Aorta (tissue), 5 donors: ENCODE data around the gene C1QTNF6. TPM values are rescaled to one million over a fixed set of nuclear protein-coding genes. Genes with fewer than 3 reads are reported as not detected.

Experiments used
- ATAC-seq: fragments of 200-7000 bp; cut with Tn5 transposase; one replicate; pipeline ENCODE4 v1.9.1; 2022; ENCODE audit warnings: moderate library complexity; ENCODE audit not compliant: low FRiP score
- DNase-seq, 2 donors: peaks; one replicate each; pipeline ENCODE4 v3.0.0-alpha.2; 2020
- H3K27ac ChIP-seq, 2 donors: one replicate each; pipeline ENCODE4 v1.5.1; 2013; ENCODE audit warnings: low read length in 2 of 2, mild to moderate bottlenecking in 2 of 2, moderate library complexity in 2 of 2, control low read depth in 1 of 2, inconsistent platforms in 1 of 2, low read depth in 1 of 2
- H3K27me3 ChIP-seq, 2 donors: one replicate each; pipeline ENCODE4 v1.6.1; 2013; ENCODE audit warnings: control low read depth in 1 of 2, low read length in 1 of 2, mild to moderate bottlenecking in 1 of 2, moderate library complexity in 1 of 2; ENCODE audit not compliant: insufficient read depth in 2 of 2, control insufficient read depth in 1 of 2
- H3K36me3 ChIP-seq, 2 donors: one replicate each; pipeline ENCODE4 v1.6.1; 2013; ENCODE audit warnings: control low read depth in 1 of 2, low read length in 1 of 2, mild to moderate bottlenecking in 1 of 2; ENCODE audit not compliant: insufficient read depth in 2 of 2, control insufficient read depth in 1 of 2
- H3K4me1 ChIP-seq, 2 donors: one replicate each; pipeline ENCODE4 v1.6.1; 2013; ENCODE audit warnings: low read length in 2 of 2, control low read depth in 1 of 2, mild to moderate bottlenecking in 1 of 2, moderate library complexity in 1 of 2; ENCODE audit not compliant: insufficient read depth in 2 of 2, control insufficient read depth in 1 of 2
- H3K4me3 ChIP-seq, 2 donors: one replicate each; pipeline ENCODE4 v1.5.1; 2013; ENCODE audit warnings: low read length in 2 of 2, control low read depth in 1 of 2, mild to moderate bottlenecking in 1 of 2
- H3K9me3 ChIP-seq: one replicate; pipeline ENCODE4 v1.6.1; 2013; ENCODE audit warnings: mild to moderate bottlenecking, low read length; ENCODE audit not compliant: control insufficient read depth
- WGBS, 2 donors: extraction: QIAGEN DNeasy Blood & Tissue Kit; methylation state at CpG; one replicate each; pipeline ENCODE4 v1.1.7; 2013; 5-methylcytosine and 5-hydroxymethylcytosine counted together
- intact Hi-C, 2 donors: fragments of 100-400 bp; cut with DNase I; formaldehyde crosslinking; loops; one replicate each; pipeline versions ENCODE4 v1.14.2 to v1.15.0; 2022
- polyA plus RNA-seq, 2 donors: library from polyadenylated mRNA; stranded (reverse); fragments of 200-250 nt; gene quantifications; one replicate each; pipeline ENCODE4 v1.2.3, GENCODE V29; 2013
- total RNA-seq, 2 donors: library from RNA; stranded (reverse); fragmentation: NEBNext Ultra II Directional; extraction: Animal tissue kit (Norgen Biotek cat#: 25700); gene quantifications; one replicate each; pipeline ENCODE4 v1.2.1, GENCODE V29; 2021
- donor health status: healthy with polysubstance abuse.
- donor health status: Bipolar disorder and iron deficiency.
- donor health status: DM: no; HTN: no; CAD: no.
- donor health status: DM: no; HTN: no; CAD: no.
- donor health status: DM: yes; HTN: yes; CAD: no.

The C1QTNF6 gene
- total and polyA plus RNA-seq, 4 donors: 2.4 to 11.9 (median 5.1) TPM

DNA sequence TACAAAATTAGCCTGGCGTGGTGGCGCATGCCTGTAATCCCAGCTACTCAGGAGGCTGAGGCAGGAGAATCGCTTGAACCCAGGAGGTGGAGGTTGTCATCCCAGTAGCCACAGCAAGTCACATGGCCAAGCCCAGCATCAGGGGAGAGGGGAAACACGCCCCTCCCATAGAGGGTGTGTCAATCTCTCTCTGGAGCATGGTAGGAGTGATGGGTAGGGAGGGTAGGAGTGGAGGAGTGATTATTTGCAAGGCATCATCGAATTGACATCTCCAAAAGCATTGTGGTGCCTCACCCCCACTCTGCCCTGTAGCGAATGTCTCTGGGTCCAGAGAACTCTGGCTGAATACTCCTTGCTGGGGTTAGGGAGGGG, 30.3 kb upstream of the C1QTNF6 start:
- WGBS, 2 donors: 76 to 81% methylated on average over 6 of the region's 6 CpGs
- Histone ChIP-seq H3K36me3 (no peaks in the 10 kb centered on the region), H3K27me3 (no peaks in the 10 kb centered on the region), H3K27ac (no peak overlapping the region), H3K9me3 (peaks cover 3% of the 10 kb centered on the region), H3K4me3 (no peak overlapping the region), H3K4me1 (no peaks in the 10 kb centered on the region)
- ATAC-seq (no peak), DNase-seq (no peak)
- intact Hi-C loops: no loop called here

DNA sequence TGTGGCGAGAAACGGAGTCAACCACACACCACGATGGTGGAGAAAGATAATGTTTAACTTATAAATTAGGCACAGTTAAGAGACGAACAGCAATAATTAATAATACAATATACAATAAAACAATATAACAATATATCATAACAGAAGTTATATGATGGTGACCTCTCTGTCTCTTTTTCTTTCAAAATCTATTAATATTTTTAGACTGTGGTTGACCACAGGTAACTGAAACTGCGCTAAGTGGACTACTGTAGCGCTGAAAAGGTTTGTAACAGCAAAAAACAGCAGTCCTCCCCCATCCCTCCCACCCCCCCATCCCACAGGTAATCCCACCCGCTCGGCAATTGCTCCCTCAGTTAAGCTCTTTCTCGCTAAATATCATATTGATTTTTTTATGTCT, 27.8 kb upstream of the C1QTNF6 start:
- H3K4me1 ChIP-seq: no peaks in the 10 kb centered on the region
- intact Hi-C loops: no loop called here
- no peak overlapping the region for H3K27ac ChIP-seq
- H3K4me3 ChIP-seq: no peak overlapping the region
- H3K36me3 ChIP-seq: no peaks in the 10 kb centered on the region
- H3K9me3 ChIP-seq: no peaks in the 10 kb centered on the region
- DNase-seq: no peak
- no peaks in the 10 kb centered on the region for H3K27me3 ChIP-seq
- 89% methylated on average over 9 of the region's 9 CpGs for WGBS, 2 donors
- ATAC-seq: no peak

DNA sequence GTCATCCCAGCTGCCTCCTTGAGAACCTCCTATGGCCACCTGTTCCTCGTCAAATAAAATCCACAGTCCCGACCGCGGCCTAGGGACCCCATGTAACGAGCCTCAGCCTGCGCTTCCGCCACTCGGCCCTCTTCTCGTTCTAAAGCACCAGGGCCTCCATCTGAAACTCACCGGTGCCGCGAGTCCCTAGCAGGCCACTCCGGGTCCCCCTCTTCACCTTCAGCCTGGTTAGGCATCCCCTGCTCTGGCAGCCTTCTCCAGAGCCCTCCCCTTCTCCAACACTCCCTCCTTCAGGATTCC, 26.6 kb upstream of the C1QTNF6 start:
- no peak overlapping the region for H3K27ac ChIP-seq
- 86 to 88% methylated on average over 13 of the region's 13 CpGs for WGBS, 2 donors
- no peaks in the 10 kb centered on the region for H3K4me1 ChIP-seq
- no peak overlapping the region for H3K4me3 ChIP-seq
- no peaks in the 10 kb centered on the region for H3K36me3 ChIP-seq
- intact Hi-C loops: no loop called here
- no peak for ATAC-seq
- H3K27me3 ChIP-seq: no peaks in the 10 kb centered on the region
- DNase-seq: peak in 1 of 2 donors; percentile 59
- H3K9me3 ChIP-seq: no peaks in the 10 kb centered on the region

GRCh38 chr22:37213941-37214730, 26.1 kb upstream of the C1QTNF6 start:
- Histone ChIP-seq H3K27me3 (no peaks in the 10 kb centered on the region), H3K4me1 (no peaks in the 10 kb centered on the region), H3K4me3 (no peak overlapping the region), H3K27ac (no peak overlapping the region), H3K36me3 (no peaks in the 10 kb centered on the region), H3K9me3 (no peaks in the 10 kb centered on the region)
- WGBS, 2 donors: 84 to 88% methylated on average over 13 of the region's 13 CpGs
- intact Hi-C loops: no loop called here
- ATAC-seq (no peak), DNase-seq (peak; percentile 32 to 62)

- DNase-seq (peak; percentile 42 to 69), ATAC-seq (no peak)
- WGBS, 2 donors: 90 to 91% methylated on average over 18 of the region's 18 CpGs
- H3K9me3 ChIP-seq: no peaks in the 10 kb centered on the region
- no peak overlapping the region for H3K27ac ChIP-seq
- no peaks in the 10 kb centered on the region for H3K4me1 ChIP-seq
- intact Hi-C loops: no loop called here
- no peak overlapping the region for H3K4me3 ChIP-seq
- H3K36me3 ChIP-seq: no peaks in the 10 kb centered on the region
- H3K27me3 ChIP-seq: no peaks in the 10 kb centered on the region
Observed at GRCh38 chr22:37213218-37213855, 25.3 kb upstream of the C1QTNF6 start.

GRCh38 chr22:37212174-37212906, 24.3 kb upstream of the C1QTNF6 start, which contains the start of gene SSTR3:
Gene SSTR3, minus strand, starts transcription at chr22:37212477. Its CDS starts 4,674 bp downstream, at chr22:37207803.
- DNase-seq: peak; percentile 44 to 72
- Histone ChIP-seq H3K27ac (no peak within 1 kb of the TSS), H3K9me3 (no peaks in the 10 kb centered on the region), H3K4me1 (no peaks in the 10 kb centered on the region), H3K4me3 (no peak within 1 kb of the TSS), H3K27me3 (no peaks in the 10 kb centered on the region), H3K36me3 (no peaks in the 10 kb centered on the region)
- intact Hi-C loops: no loop called here
- 5 to 7% methylated on average over 22 to 23 of the region's 23 CpGs for WGBS, 2 donors
- ATAC-seq: no peak

DNA sequence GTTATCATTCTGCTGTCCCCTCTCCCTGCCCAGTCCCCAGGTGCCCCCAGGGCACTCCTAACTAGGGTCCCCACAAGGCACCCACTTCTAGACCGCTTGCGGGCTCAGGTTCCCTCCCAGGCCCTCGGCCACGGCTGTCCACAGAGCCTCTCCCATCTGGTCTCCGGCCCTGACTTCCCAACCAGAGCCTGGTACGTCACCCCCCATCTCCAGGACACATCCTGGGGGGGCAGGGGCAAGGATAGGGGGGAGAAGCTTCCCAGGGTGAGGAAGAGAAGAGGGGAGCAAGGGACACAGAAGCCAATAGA, 23.8 kb upstream of the C1QTNF6 start:
- Histone ChIP-seq H3K4me1 (no peaks in the 10 kb centered on the region), H3K27me3 (no peaks in the 10 kb centered on the region), H3K36me3 (no peaks in the 10 kb centered on the region), H3K4me3 (no peak overlapping the region), H3K9me3 (no peaks in the 10 kb centered on the region), H3K27ac (no peak overlapping the region)
- DNase-seq (peak in 1 of 2 donors; percentile 69), ATAC-seq (no peak)
- 58 to 60% methylated on average over 6 of the region's 6 CpGs for WGBS, 2 donors
- intact Hi-C loops: no loop called here

- peak in 1 of 2 donors; percentile 33 for DNase-seq
- WGBS, 2 donors: 76 to 83% methylated on average over 24 of the region's 24 CpGs
- no peaks in the 10 kb centered on the region for H3K36me3 ChIP-seq
- intact Hi-C loops: no loop called here
- no peaks in the 10 kb centered on the region for H3K4me1 ChIP-seq
- ATAC-seq: no peak
- no peak overlapping the region for H3K4me3 ChIP-seq
- H3K27me3 ChIP-seq: no peaks in the 10 kb centered on the region
- H3K9me3 ChIP-seq: no peaks in the 10 kb centered on the region
- no peak overlapping the region for H3K27ac ChIP-seq
Observed at GRCh38 chr22:37211075-37211865, 23.2 kb upstream of the C1QTNF6 start.
